Stimulated activated CD4-positive, alpha-beta T cell treated with anti-CD3 and anti-CD28 coated beads, Interleukin-1b, Interleukin-23, amount 100 ng/mL, for 1 hour (primary cell): Measurements from ENCODE around the gene RNF17.

Experiments used
- DNase-seq, 2 donors: peaks; one replicate each; pipeline ENCODE4 v3.0.0-alpha.2; 2020; ENCODE audit warnings: low read depth in 2 of 2

RNF17 gene

DNA sequence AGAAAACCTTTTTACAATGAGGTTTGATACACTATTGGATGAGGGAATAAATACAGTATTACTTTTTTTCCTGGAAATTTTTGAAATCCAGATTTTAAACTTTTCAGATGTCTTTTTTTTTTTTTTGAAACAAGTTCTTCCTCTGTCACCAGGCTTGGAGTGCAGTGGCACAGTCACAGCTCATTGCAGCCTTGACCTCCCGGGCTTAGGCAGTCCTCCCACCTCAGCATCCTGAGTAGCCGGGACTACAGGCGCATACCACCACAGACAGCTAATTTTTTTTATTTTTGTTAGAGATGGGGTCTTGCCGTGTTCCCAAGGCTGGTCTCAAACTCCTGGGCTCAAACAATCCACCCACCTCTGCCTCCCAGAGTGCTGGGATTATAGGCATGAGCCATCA lies 96.8 kb downstream of the RNF17 start:
- DNase-seq: no peak

DNA sequence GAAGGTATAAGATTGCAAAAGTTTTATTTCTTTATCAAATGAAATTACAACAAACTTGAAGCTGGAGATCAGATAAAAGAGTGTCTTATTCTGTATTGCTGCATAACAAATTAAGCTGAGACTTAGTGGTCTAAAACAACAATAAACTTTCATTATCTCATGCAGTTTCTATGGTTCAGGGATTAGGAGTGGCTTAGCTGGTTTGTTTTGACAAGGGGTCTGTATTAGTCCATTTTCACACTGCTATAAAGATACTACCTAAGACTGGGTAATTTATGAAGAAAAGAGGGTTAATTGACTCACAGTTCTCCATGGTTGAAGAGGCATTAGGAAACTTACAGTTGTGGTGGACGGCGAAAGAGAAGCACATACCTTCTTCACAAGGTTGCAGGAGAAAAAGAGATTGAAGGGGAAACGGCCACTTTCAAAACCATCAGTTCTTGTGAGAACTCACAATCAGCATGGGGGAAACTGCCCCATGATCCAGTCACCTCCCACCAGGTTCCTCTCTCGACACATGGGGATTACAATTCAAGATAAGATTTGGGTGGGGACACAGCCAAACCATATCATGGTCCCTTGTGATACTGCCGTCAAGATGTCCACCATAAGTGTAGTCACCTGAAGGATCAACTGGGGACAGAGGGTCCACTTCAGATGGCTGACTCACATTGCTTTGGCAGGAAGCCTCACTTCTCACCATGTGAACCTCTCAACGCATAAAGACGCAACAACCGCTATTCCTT lies 97.8 kb downstream of the RNF17 start:
- no peak for DNase-seq

DNA sequence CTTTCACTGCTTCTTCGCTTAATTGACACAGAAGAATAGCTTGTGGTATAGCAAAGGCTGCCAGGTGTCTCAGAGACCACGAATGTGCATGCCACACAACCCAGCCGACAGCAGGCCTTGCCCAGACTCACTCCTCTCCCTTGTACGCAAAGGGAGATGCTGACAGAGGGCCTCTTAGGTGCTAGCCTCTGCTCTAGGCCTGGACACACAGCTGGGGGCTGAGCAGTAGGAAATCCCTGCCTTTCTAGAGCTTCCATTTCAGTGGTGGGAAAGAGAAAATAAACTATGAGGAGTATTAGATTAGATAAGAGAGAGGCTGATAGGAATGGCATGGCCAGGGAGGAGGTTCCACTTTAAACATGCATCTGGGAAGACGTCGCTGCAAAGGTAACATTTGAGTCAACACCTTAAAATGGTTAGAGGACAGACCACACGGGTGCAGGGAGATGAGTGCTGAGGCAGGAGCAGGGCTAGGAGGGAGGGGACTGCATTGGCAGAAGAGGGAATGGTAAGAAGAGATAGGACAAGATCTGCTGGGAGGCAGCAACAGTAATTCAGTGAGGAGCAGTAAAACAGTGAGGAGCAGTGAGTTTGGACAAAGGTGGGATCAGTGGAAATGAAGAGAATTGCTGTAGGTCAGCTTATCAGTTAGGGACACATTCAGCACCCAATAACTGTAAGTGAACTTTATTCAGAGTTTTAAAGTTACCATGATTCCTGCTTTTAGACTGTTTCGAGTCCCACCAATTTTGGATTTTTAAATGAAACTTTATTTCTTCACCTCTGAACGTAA lies 100.0 kb downstream of the RNF17 start:
- DNase-seq: no peak

GRCh38 chr13:24864579-24864978 lies 100.6 kb downstream of the RNF17 start:
- no peak for DNase-seq

GRCh38 chr13:24865163-24865953 lies 101.4 kb downstream of the RNF17 start:
- no peak for DNase-seq

- DNase-seq: no peak
Measured at GRCh38 chr13:24866488-24866887, 102.5 kb downstream of the RNF17 start.

DNA sequence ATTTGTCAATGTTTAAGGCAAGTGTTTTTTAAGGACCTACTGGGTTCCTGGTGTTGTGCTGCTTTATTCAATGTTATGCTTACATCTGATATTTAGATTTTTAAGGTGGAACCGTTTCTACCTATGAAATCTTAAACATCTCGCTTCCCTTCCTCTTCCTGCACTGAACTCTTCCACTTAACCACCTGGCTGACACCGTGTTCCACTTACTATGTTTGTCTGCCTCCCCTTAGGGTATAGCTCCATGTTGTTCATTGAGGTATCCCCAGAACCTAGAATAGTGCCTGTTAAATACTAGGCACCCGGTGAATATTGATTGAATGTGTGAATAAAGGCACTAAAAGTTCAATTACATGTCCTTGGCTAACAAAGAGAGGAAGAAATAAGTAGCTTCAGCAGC lies 104.9 kb downstream of the RNF17 start:
- DNase-seq: no peak

DNA sequence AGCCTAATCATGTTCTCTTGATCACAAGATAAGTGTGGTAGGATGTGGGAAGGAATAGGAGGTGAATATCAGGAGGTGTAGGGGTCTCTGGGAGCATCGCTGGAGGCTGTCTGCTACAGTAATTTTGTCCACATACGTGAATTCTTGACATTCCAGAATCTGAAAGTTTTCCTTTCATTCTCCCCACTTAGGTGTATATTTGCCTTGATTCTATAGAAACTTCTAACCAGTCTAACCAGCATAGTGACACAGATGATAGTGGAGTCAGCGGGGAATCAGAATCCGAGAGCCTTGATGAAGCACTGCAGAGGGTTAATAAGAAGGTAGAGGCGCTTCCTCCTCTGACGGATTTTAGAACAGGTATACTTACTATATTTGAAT lies 106.4 kb downstream of the RNF17 start:
- no peak for DNase-seq

GRCh38 chr13:24875566-24875965 lies 111.6 kb downstream of the RNF17 start:
- DNase-seq: no peak

- no peak for DNase-seq
Measured at GRCh38 chr13:24877531-24877930, 113.6 kb downstream of the RNF17 start.

DNA sequence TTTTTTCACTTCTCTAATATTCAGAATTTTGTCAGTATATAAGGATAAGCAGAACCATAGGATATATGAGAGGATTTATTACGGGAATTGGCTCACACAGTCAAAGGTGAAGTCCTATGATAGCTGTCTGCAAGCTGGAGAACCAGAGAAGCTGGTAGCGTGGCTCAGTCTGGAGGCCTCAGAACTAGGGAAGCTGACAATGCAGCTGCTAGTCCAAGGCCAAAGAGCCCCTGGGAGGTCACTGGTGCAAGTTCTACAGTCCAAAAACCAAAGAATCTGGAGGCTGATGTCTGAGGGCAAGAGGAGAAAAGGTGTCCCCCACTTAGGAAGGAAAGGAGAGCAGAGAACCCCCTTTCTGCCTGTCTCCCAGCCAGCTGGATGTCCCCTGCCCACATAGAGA lies 114.4 kb downstream of the RNF17 start:
- no peak for DNase-seq

GRCh38 chr13:24882665-24883064 lies 118.7 kb downstream of the RNF17 start:
- no peak for DNase-seq

- DNase-seq: no peak
Measured at GRCh38 chr13:24887759-24888158, 123.8 kb downstream of the RNF17 start.

DNA sequence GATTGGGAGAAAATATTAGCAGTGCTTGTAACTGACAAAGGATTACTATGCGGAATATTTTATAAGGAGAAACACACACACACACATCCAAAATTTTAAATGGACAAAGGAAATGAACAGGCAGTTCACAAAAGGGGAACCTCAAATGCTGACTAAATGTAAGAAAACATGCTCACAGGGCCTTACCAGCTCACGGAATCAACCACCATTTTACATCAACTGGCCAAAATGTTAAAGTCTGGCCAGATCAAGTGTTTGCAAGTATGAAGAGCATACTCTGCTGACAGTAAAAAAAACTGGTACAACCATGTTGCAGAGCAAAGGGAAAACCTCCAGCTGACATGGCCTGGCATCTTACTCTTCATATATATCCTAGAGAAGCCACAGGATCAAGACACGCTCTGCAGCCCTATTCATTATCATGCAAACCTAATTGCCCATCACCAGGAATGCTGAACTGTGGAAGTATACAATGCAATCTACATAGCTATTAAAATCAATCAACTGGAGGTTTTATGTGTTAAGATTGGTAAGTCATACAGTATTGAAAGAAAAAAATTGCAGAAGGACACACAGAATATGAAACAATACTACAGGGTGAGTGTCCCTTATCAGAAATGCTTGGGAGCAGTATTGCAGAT lies 124.4 kb downstream of the RNF17 start:
- DNase-seq: no peak

DNA sequence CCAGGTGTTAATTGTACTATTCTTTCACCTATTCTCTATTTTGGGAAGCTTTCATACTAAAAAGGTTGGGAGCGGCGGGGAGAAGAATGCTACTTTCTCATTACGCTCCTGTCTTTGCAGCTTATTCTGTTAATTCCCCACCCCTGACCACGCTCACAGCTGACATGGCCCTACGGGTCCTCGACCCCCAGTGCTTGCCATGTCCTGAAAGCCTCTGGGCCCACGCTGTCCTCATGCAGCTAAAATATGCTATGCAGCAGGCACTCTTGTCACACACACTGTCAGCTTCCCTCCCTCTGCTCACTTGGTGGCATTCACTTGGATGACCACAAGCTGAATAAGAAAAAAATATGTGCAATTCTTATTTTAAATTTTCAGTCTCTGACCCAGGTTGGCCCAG lies 126.3 kb downstream of the RNF17 start:
- DNase-seq: no peak

DNA sequence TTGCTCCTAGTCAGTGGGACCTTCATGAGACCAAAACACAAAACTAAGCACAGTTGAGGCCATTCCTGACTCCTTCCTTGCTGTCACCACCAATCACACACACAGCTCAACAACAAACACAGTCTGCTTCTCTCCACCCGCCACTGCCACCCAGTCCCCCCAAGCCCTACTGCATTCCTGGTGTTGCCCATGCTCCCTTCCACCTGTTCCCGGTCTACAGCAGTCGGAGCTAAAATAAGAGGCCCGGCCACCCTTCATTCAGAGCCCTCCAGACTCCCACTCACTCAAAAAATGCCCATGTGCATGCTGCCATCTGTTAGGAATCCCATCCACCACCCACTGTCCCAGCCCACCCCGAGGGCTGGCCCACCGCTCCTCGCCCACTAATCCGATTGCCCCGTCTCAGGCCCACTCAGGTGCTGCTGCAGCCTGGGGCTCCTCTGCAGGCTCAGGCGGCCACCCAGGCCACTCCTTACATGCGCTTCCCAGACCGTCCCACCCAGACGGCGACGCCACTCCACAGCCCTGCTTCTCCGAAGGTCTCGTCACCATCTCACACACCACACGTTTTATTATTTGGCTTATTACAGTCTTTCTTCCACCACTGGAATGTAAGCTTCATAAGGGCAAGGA lies 127.6 kb downstream of the RNF17 start:
- DNase-seq: no peak

GRCh38 chr13:24892829-24893228 lies 128.9 kb downstream of the RNF17 start:
- no peak for DNase-seq

DNA sequence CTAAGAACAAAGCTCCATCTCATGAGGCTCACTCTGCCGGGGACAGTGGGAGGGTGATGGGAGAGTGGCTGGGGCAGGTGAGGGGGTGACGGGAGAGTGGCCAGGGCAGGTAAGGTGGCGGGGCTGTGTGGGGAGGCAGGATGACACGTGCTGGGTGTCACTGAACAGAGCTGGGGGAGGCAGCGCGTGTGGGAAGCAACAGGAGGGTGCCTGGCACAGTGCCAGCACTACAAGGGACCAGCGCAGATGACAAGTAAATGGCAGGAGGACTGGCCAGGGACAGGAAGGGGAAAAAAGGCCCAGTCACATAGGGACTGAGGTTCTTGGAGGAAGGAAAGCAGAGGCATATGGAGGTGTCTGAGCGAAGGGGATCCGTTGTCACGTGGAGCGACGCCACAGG lies 129.9 kb downstream of the RNF17 start:
- DNase-seq: no peak

DNA sequence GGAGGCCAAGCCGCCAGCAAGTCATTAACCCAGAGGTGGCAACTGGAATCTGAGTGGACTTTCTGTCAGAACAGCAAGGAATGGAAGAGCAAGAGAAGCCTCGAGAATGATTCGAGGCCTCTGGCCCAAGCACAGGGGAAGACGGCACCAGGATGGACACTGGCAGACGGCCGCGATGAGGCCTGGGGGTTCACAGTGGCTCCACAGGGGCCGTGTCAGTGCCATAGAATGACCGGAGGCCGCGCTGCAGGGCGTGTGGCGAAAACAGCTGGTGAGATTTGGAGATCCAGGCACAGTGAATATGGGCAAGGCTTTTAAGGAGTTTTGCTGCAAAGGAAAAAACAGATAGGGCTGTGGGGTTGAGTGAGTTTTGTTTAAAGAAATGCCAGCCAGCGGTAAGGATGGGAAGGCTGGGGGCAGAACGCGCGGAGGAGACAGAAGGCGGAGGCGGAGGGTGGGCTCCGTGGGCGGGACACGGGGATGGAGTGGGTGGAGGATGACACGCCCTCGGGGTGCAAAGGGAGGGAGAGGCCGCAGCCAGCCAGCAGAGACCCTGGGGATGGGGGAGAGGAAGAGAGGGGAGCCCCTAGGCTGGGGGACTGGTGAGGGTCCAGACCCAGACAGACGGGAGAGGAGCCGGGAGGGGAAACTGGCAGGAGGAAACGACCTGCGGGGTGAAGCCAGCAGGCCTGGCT lies 130.5 kb downstream of the RNF17 start:
- no peak for DNase-seq

GRCh38 chr13:24894972-24895300 lies 131.0 kb downstream of the RNF17 start:
- DNase-seq: no peak

- no peak for DNase-seq
Measured at GRCh38 chr13:24896061-24896460, 132.1 kb downstream of the RNF17 start.
